Breast epithelium (tissue), 3 donors: ENCODE measurements around the gene AP2S1.

ENCODE experiments used
- CTCF ChIP-seq, 3 donors: fragments of 450-650 bp; IDR thresholded peaks; one replicate each; pipeline ENCODE4 v1.5.1; 2016 to 2017; ENCODE audit warnings: antibody characterized with exemption in 3 of 3, mild to moderate bottlenecking in 3 of 3, moderate library complexity in 3 of 3
- POLR2A ChIP-seq: fragments of 450-650 bp; IDR thresholded peaks from one replicate; pipeline ENCODE4 v1.6.1; 2016; ENCODE audit warnings: antibody characterized with exemption, mild to moderate bottlenecking, moderate library complexity
- POLR2AphosphoS5 ChIP-seq, 3 donors: sonication (generic); formaldehyde crosslinking; IDR thresholded peaks; one replicate each; pipeline ENCODE4 v1.6.1; 2017; ENCODE audit warnings: antibody characterized with exemption in 3 of 3

GRCh38 chr19:46860846-46861690 is 10.4 kb upstream of the AP2S1 start, which contains the start of gene ARHGAP35:
- TF ChIP-seq CTCF (IDR thresholded peaks at IDR 0.05) (no peak), POLR2A (no peak), POLR2AphosphoS5 (IDR thresholded peaks at IDR 0.05) (no peak)
